Astrocyte (in vitro differentiated cells and primary cell): ENCODE results near the gene DCDC2B. TPM values are rescaled to one million over a fixed set of nuclear protein-coding genes. Genes with fewer than 3 reads are reported as not detected.

ENCODE experiments used
- DNase-seq: peaks from one replicate; pipeline ENCODE4 v3.0.0-alpha.2; 2010; ENCODE audit warnings: low read depth
- FAIRE-seq: peaks from 2 replicates; lab custom pipeline; 2011; peaks lifted over from hg19 to GRCh38; lab: Jason Lieb, UNC
- H2AFZ ChIP-seq: 2 replicates; pipeline ENCODE4 v1.6.0; 2012; ENCODE audit warnings: low read depth, low read length, inconsistent platforms
- H3K27ac ChIP-seq: 2 replicates; pipeline ENCODE4 v1.5.1; 2011; ENCODE audit warnings: low read depth, low read length, inconsistent platforms
- H3K27me3 ChIP-seq: 2 replicates; pipeline ENCODE4 v1.6.0; 2011; ENCODE audit warnings: low read length, inconsistent platforms; ENCODE audit not compliant: insufficient read depth
- H3K36me3 ChIP-seq: 2 replicates; pipeline ENCODE4 v1.5.1; 2011; ENCODE audit warnings: low read length, inconsistent platforms; ENCODE audit not compliant: insufficient read depth
- H3K4me1 ChIP-seq: 2 replicates; pipeline ENCODE4 v1.5.1; 2011; ENCODE audit warnings: low read length, inconsistent platforms; ENCODE audit not compliant: insufficient read depth
- H3K4me2 ChIP-seq: 2 replicates; pipeline ENCODE4 v1.6.0; 2012; ENCODE audit warnings: low read length, inconsistent platforms
- H3K4me3 ChIP-seq: 2 replicates; pipeline ENCODE4 v1.5.1; 2011; ENCODE audit warnings: low read depth, mild to moderate bottlenecking, low read length, inconsistent platforms; ENCODE audit not compliant: insufficient read depth
- H3K79me2 ChIP-seq: 2 replicates; pipeline ENCODE4 v1.6.0; 2012; ENCODE audit warnings: mild to moderate bottlenecking, low read length, inconsistent platforms; ENCODE audit not compliant: insufficient read depth
- H3K9ac ChIP-seq: 2 replicates; pipeline ENCODE4 v1.6.0; 2012; ENCODE audit warnings: mild to moderate bottlenecking, low read length, inconsistent platforms
- H3K9me3 ChIP-seq: 2 replicates; pipeline ENCODE4 v1.5.1; 2012; ENCODE audit warnings: low read depth, mild to moderate bottlenecking, low read length, inconsistent platforms; ENCODE audit not compliant: insufficient read depth
- H4K20me1 ChIP-seq: 2 replicates; pipeline ENCODE4 v1.6.0; 2012; ENCODE audit warnings: low read length, inconsistent platforms; ENCODE audit not compliant: insufficient read depth
- H3K27ac Mint-ChIP-seq: one replicate; pipeline ENCODE4 v1.8.0; 2021; ENCODE audit warnings: mild to moderate bottlenecking, mixed read lengths; ENCODE audit not compliant: unreplicated experiment
- H3K27me3 Mint-ChIP-seq: one replicate; pipeline ENCODE4 v1.8.0; 2021; ENCODE audit warnings: low read depth, mixed read lengths; ENCODE audit not compliant: unreplicated experiment
- H3K36me3 Mint-ChIP-seq: one replicate; pipeline ENCODE4 v1.8.0; 2021; ENCODE audit warnings: low read depth, mixed read lengths; ENCODE audit not compliant: unreplicated experiment
- H3K4me1 Mint-ChIP-seq: one replicate; pipeline ENCODE4 v1.8.0; 2021; ENCODE audit warnings: low read depth, mixed read lengths; ENCODE audit not compliant: unreplicated experiment
- H3K4me3 Mint-ChIP-seq: one replicate; pipeline ENCODE4 v1.8.0; 2021; ENCODE audit warnings: mild to moderate bottlenecking, moderate library complexity, mixed read lengths; ENCODE audit not compliant: unreplicated experiment
- H3K9me3 Mint-ChIP-seq: one replicate; pipeline ENCODE4 v1.8.0; 2021; ENCODE audit warnings: mild to moderate bottlenecking, mixed read lengths; ENCODE audit not compliant: unreplicated experiment
- CTCF ChIP-seq: IDR thresholded peaks from 2 replicates; pipeline ENCODE4 v1.5.1; 2011; ENCODE audit warnings: low read depth, mild to moderate bottlenecking, inconsistent platforms, low read length, moderate library complexity; ENCODE audit not compliant: insufficient read depth
- EZH2 ChIP-seq: IDR thresholded peaks from 2 replicates; pipeline ENCODE4 v1.6.1; 2012; ENCODE audit warnings: mild to moderate bottlenecking, low read length, inconsistent platforms; ENCODE audit not compliant: insufficient read depth
- total RNA-seq: library from RNA; stranded (reverse); gene quantifications from 2 replicates; pipeline ENCODE4 v1.2.1, GENCODE V29; 2021

The DCDC2B gene
- total RNA-seq, 1 donor from 2014 or later, result not detected

- H3K36me3 ChIP-seq, result peaks cover 60% of the 10 kb centered on the region
- TF ChIP-seq EZH2 (no peak), CTCF (no peak)
- H2AFZ ChIP-seq, result no peak overlapping the region
- H3K9me3 ChIP-seq, result no peaks in the 10 kb centered on the region
- peak overlapping the region; percentile 74 for H3K4me3 Mint-ChIP-seq
- H3K27me3 ChIP-seq, result no peaks in the 10 kb centered on the region
- FAIRE-seq, result no peak
- H3K27ac Mint-ChIP-seq, result peak overlapping the region; percentile 99
- DNase-seq, result no peak
- peaks cover 7% of the 10 kb centered on the region for H3K4me1 ChIP-seq
- H3K79me2 ChIP-seq, result peaks cover 68% of the 10 kb centered on the region
- no peaks in the 10 kb centered on the region for H3K9me3 Mint-ChIP-seq
- peaks cover 82% of the 10 kb centered on the region for H4K20me1 ChIP-seq
- no peak overlapping the region for H3K9ac ChIP-seq
- H3K36me3 Mint-ChIP-seq, result peaks cover 36% of the 10 kb centered on the region
- H3K4me3 ChIP-seq, result no peak overlapping the region
- H3K4me1 Mint-ChIP-seq, result peaks cover 30% of the 10 kb centered on the region
- peak overlapping the region; percentile 1 for H3K4me2 ChIP-seq
- no peaks in the 10 kb centered on the region for H3K27me3 Mint-ChIP-seq
- H3K27ac ChIP-seq, result no peak overlapping the region
Measured at GRCh38 chr1:32186491-32186890, 22.4 kb upstream of the DCDC2B start.

- H3K4me3 Mint-ChIP-seq, result no peak overlapping the region
- Histone ChIP-seq H3K4me2 (no peak overlapping the region), H3K27ac (no peak overlapping the region), H3K4me3 (no peak overlapping the region), H3K9ac (no peak overlapping the region), H3K36me3 (peaks cover 73% of the 10 kb centered on the region), H3K4me1 (no peaks in the 10 kb centered on the region), H4K20me1 (peaks cover 83% of the 10 kb centered on the region), H2AFZ (no peak overlapping the region), H3K79me2 (peaks cover 57% of the 10 kb centered on the region), H3K9me3 (no peaks in the 10 kb centered on the region), H3K27me3 (no peaks in the 10 kb centered on the region)
- no peak for DNase-seq
- no peaks in the 10 kb centered on the region for H3K27me3 Mint-ChIP-seq
- no peak for TF ChIP-seq EZH2
- no peak for TF ChIP-seq CTCF
- H3K36me3 Mint-ChIP-seq, result peaks cover 36% of the 10 kb centered on the region
- no peak overlapping the region for H3K27ac Mint-ChIP-seq
- peaks cover 28% of the 10 kb centered on the region for H3K4me1 Mint-ChIP-seq
- no peaks in the 10 kb centered on the region for H3K9me3 Mint-ChIP-seq
- no peak for FAIRE-seq
Measured at GRCh38 chr1:32187850-32188249, 21.0 kb upstream of the DCDC2B start.

GRCh38 chr1:32192220-32192948, 16.5 kb upstream of the DCDC2B start:
- H3K27ac Mint-ChIP-seq, result peak overlapping the region; percentile 30
- H3K4me1 Mint-ChIP-seq, result peaks cover 15% of the 10 kb centered on the region
- Histone ChIP-seq H3K9ac (no peak overlapping the region), H3K9me3 (no peaks in the 10 kb centered on the region), H3K36me3 (peaks cover 87% of the 10 kb centered on the region), H3K27me3 (no peaks in the 10 kb centered on the region), H3K79me2 (peaks cover 18% of the 10 kb centered on the region), H3K4me1 (no peaks in the 10 kb centered on the region), H3K4me2 (no peak overlapping the region), H4K20me1 (peaks cover 85% of the 10 kb centered on the region), H3K4me3 (no peak overlapping the region), H3K27ac (no peak overlapping the region), H2AFZ (no peak overlapping the region)
- FAIRE-seq (no peak), DNase-seq (no peak)
- TF ChIP-seq EZH2 (no peak), CTCF (no peak)
- no peaks in the 10 kb centered on the region for H3K27me3 Mint-ChIP-seq
- H3K4me3 Mint-ChIP-seq, result no peak overlapping the region
- peaks cover 30% of the 10 kb centered on the region for H3K36me3 Mint-ChIP-seq
- no peaks in the 10 kb centered on the region for H3K9me3 Mint-ChIP-seq
